ENCODE measurements around the gene DLEC1.

DNA sequence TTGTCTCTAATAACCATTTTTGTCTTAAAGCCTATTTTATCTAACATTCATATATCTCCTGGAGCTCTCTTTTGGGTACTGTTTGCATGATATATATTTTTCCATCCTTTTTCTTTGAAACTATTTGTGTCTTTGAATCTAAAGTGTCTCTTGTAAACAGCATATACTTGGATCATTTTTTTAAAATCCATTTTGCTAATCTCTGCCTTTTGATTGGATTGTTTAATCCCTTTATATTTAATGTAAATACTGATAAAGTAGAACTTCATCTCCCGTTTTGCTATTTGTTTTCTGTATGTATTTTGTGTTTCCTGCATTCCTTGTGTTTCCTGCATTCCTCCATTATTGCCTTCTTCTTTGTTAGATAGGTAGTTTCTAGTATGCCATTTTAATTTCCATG lies 66.5 kb downstream of the DLEC1 start:
- TF ChIP-seq POLR2AphosphoS5 (IDR thresholded peaks at IDR 0.05; ENCODE audit: low read depth, low read length) (no peak), POLR2A (IDR thresholded peaks at IDR 0.05; ENCODE audit: low read depth, low read length) (no peak)
